ENCODE results near the gene PPP2R5C.

PPP2R5C gene

GRCh38 chr14:101836135-101836534 lies 74.6 kb downstream of the PPP2R5C start:
- TF ChIP-seq FOXM1 (IDR thresholded peaks at IDR 0.05; ENCODE audit: borderline replicate concordance, low read depth) (no peak), ZBTB7A (IDR thresholded peaks at IDR 0.05; ENCODE audit: low read depth) (no peak), USF1 (IDR thresholded peaks at IDR 0.05) (no peak), TEAD4 (IDR thresholded peaks at IDR 0.05) (no peak), EP300 (IDR thresholded peaks at IDR 0.05; ENCODE audit: borderline replicate concordance) (no peak), NFIC (IDR thresholded peaks at IDR 0.05) (no peak), EGR1 (IDR thresholded peaks at IDR 0.05) (no peak), REST (IDR thresholded peaks at IDR 0.05; ENCODE audit: low read depth) (no peak)

GRCh38 chr14:101838476-101838875 lies 77.0 kb downstream of the PPP2R5C start:
- TF ChIP-seq TEAD4 (IDR thresholded peaks at IDR 0.05) (no peak), TCF12 (IDR thresholded peaks at IDR 0.05; ENCODE audit: low read depth) (no peak), CREB1 (IDR thresholded peaks at IDR 0.05; ENCODE audit: low read depth) (no peak), RAD21 (IDR thresholded peaks at IDR 0.05; ENCODE audit: low read depth) (no peak), TAF1 (IDR thresholded peaks at IDR 0.05; ENCODE audit: low read depth) (no peak), NFIC (IDR thresholded peaks at IDR 0.05) (no peak), EP300 (IDR thresholded peaks at IDR 0.05; ENCODE audit: borderline replicate concordance) (no peak), FOXM1 (IDR thresholded peaks at IDR 0.05; ENCODE audit: borderline replicate concordance, low read depth) (no peak), REST (IDR thresholded peaks at IDR 0.05; ENCODE audit: low read depth) (no peak), ZBTB7A (IDR thresholded peaks at IDR 0.05; ENCODE audit: low read depth) (no peak)

GRCh38 chr14:101839236-101839635 lies 77.7 kb downstream of the PPP2R5C start:
- no peak for TF ChIP-seq FOXM1 (IDR thresholded peaks at IDR 0.05; ENCODE audit: borderline replicate concordance, low read depth)
- TF ChIP-seq EGR1 (IDR thresholded peaks at IDR 0.05), result no peak
- TF ChIP-seq YY1 (IDR thresholded peaks at IDR 0.05; ENCODE audit: low read depth), result no peak

- no peak for TF ChIP-seq ZBTB7A (IDR thresholded peaks at IDR 0.05; ENCODE audit: low read depth)
- no peak for TF ChIP-seq USF1 (IDR thresholded peaks at IDR 0.05)
- TF ChIP-seq TEAD4 (IDR thresholded peaks at IDR 0.05), result no peak
- TF ChIP-seq CEBPB (IDR thresholded peaks at IDR 0.05), result no peak
- no peak for TF ChIP-seq REST (IDR thresholded peaks at IDR 0.05; ENCODE audit: low read depth)
- TF ChIP-seq EP300 (IDR thresholded peaks at IDR 0.05; ENCODE audit: borderline replicate concordance), result no peak
- no peak for TF ChIP-seq EGR1 (IDR thresholded peaks at IDR 0.05)
These were observed 78.2 kb downstream of the PPP2R5C start for GRCh38 chr14:101839661-101840060.

GRCh38 chr14:101840649-101841369 lies 79.3 kb downstream of the PPP2R5C start:
- TF ChIP-seq ZBTB7A (IDR thresholded peaks at IDR 0.05; ENCODE audit: low read depth), result no peak
- no peak for TF ChIP-seq EGR1 (IDR thresholded peaks at IDR 0.05)
- TF ChIP-seq EP300 (IDR thresholded peaks at IDR 0.05; ENCODE audit: borderline replicate concordance), result no peak
- no peak for TF ChIP-seq MAX (IDR thresholded peaks at IDR 0.05)
- no peak for TF ChIP-seq CREB1 (IDR thresholded peaks at IDR 0.05; ENCODE audit: low read depth)
- TF ChIP-seq CEBPB (IDR thresholded peaks at IDR 0.05), result no peak
- no peak for TF ChIP-seq YY1 (IDR thresholded peaks at IDR 0.05; ENCODE audit: low read depth)
